Stimulated activated CD4-positive, alpha-beta T cell treated with anti-CD3 and anti-CD28 coated beads, Interleukin-2, amount 100 ng/mL, for 48 hours (primary cell): ENCODE measurements around the gene ELL3.
A peak's percentile ranks its signal among the peaks of the same experiment; 100 is the strongest.
"Not testable (repeated sequence)": the region's sequence is repeated elsewhere in the genome, so short reads cannot be mapped to it uniquely, and the experiment has no call there.

Experiments
- DNase-seq, 2 donors: peaks; one replicate each; pipeline ENCODE4 v3.0.0-alpha.2; 2020

ELL3 gene

DNA sequence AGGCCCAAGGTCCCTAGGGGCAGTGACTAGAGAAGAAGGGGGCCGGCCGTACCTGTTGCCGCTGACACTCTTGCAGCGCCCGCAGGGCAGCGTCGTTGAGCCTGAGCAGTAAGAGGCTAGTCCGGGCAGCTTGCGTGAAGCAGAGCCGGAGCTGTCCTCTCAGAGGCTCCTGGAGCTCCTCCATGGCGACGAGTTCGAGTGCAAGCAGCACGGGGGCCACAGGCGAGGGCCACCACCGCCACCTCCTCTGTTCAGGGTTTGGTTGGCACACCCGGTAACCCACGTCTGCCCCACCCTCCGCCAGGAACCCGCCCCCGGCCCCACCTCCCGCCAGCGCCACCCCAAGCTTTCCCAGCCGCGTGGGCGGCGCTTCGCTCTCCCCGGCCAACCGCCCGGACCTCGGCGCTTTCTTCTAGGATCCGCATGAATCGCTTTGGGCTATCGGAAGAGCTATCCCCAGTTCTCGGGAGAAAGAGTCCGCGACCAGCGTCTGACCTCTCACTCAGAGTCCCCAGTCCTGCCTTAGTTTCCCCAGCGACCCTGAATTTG, at the start of gene ELL3:
ELL3 (minus strand) TSS at position 249 of the 549 bp plus-strand sequence; CDS start at position 184, 65 bp downstream.
- peak; percentile 69 to 73 for DNase-seq

- no peak for DNase-seq
Observed at GRCh38 chr15:43826029-43826507, 49.3 kb upstream of the ELL3 start.

GRCh38 chr15:43825305-43825704, 48.5 kb upstream of the ELL3 start:
- DNase-seq: not testable (repeated sequence)

DNA sequence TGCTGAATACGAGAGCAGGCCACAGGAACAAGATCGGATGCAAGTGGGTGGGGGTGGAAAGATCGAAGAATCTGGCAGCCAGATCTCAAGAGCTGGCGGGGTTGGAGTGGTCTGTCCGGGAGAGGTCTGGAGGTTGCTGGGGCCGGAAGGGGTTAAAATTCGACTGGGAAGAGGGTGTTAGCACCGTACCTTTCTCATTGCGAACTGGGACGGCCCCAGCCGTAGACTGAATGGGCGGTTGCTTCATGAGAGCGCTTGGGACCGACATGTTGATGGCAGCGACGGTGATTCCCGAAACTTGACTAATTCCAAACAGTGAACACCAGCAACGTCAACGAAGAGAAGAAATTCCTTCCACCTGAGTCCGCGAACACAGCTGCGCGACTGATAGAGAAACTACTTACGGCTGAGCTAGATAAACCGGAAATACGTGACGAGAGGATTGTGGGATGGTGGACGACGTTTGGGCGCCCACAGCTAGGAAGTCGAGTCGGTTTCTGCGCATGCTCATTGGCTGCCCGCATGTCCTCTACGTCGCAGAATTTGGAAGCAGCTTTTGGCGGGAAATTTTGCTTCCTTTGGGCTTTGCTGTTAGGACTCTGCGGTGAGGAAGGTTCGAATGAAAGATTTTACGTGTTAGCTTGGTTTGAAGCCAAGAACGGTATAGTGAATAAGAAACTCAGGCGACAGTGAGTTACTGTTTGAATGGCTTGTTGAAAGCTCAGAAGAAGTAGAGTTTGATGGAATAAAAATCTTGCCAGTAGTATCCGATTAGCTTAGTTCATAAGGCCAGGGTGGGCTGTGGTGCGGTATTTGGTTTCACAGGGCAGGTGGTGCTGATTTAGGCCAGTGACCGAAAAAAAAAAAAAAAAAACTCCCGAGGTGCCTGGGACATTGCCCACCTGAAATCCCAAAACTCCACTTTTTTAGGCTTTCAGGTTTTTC, 47.8 kb upstream of the ELL3 start, which contains the start of gene MFAP1:
MFAP1 (minus strand) TSS at position 389 of the 945 bp plus-strand sequence; CDS start at position 268, 121 bp downstream.
- DNase-seq: peak; percentile 86 to 90

DNA sequence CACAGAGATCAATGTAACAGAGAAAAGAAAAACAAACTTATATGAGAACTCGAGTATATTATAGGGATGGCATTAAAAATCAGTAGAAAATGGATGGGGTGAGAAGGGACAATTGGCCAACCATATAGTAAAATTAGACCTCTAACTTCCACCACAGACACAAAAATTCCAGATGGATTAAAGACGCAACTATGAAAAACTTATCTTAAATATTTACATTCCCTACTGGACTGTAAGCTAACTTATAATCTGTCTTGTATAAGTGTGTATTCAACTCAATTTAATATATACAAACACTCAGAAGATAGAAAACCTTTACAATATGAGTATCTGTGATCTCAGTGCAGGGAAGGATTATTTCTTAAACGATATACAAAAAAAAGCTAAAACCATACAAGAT, 44.7 kb upstream of the ELL3 start:
- DNase-seq: no peak

GRCh38 chr15:43815064-43815463, 38.3 kb upstream of the ELL3 start:
- not testable (repeated sequence) for DNase-seq

DNA sequence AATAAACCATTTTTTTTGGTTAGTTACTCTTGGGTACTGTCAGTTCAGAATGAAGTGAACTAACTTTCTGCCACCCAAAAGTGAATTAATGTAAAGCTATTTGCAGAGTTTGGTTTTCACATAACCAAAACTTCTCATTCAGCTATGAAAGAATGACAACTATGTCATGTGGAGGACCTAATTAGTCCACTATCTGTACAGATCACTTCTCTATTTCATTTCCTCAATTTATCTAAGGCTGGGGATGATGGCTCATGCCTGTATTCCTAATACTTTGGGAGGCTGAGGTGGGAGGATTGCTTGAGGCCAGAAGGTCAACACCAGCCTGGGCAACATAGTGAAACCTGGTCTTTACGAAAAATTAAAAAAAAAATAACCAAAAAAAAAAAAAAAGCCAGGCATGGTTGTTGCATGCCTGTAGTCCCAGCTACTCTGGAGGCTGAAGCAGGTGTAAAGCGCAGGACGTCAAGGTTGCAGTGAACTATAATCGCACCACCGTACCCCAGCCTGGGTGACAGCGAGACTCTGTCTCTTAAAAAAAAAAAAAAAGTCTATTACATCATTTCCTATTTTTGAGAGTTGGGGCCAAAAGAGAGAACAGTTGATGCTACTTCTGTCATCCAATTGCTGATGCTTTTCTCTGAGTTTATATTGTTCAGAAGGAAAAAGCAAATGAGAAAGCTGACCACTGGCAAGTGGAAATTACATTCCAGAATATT, 32.4 kb upstream of the ELL3 start:
- no peak for DNase-seq

DNA sequence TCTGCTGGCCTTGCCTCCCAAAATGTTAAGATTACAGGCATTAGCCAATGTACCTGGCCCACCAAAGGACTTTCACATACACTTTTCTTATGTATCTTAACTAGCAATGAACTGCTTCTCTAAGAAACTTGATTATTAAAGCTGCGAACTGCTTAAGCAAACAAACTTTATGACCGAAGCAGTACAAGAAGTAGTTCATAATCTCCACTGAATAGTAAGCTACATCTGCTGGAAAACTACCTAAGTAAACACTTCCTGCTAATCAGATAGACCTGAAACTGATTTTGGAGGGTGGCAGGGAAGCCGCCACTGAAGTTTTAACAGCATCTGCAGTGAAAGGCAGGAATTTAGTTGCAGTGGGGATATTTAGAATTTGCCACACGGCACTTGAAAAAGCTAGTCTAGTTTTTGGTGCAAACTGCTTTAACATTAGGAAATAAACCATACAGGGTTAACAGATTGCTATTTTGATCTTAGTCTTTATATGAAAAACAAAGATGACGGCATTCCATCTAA, 31.7 kb upstream of the ELL3 start:
- DNase-seq: no peak

GRCh38 chr15:43802676-43803075, 25.9 kb upstream of the ELL3 start:
- DNase-seq: not testable (repeated sequence)

GRCh38 chr15:43800286-43801141, 23.7 kb upstream of the ELL3 start, which contains the start of gene HYPK:
Gene HYPK, plus strand, starts transcription at chr15:43800599. Its CDS starts 24 bp downstream, at chr15:43800623.
- peak; percentile 86 to 87 for DNase-seq

DNA sequence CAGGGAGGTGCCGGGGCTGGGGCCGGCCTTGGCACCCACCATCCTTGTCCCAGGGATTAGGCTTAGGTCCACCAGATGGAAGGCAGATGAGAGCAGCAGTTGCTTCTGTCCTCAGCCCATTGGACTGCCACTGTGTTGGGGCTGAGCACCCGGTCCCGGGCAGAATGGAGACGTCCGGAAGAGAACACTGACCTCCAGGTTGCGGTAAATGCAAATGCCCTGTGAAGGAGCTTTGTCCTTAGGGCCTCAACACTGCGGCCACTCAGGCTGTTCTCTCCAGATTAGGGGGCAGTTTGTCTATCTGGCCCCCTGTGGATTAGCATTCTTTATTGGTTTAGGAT, 23.1 kb upstream of the ELL3 start, which contains the start of gene SERINC4:
SERINC4 (minus strand) TSS at position 276 of the 341 bp plus-strand sequence; CDS start at position 42, 234 bp downstream.
- DNase-seq: no peak

- no peak for DNase-seq
Observed at GRCh38 chr15:43799209-43799944, 22.6 kb upstream of the ELL3 start.

- DNase-seq: no peak
Observed at GRCh38 chr15:43796566-43796965, 19.8 kb upstream of the ELL3 start.

DNA sequence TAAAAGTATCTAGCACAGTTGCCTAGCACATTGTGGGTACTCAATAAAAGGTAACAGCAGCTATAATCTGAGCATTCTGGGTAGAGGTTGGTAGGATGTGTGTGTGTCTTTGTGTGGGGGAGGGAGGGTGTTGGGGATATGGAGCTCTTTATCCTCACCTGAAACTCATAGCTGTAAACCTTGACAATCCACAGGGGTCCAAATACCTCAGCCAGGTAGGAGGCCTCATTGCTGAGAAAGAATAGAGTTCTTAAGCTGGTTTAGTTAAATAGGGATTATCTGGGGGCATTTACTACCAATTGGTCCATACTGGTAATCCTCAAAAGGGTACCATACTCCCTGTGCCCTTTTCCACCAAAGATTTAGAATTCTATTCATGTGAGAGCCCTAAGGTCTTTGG, 19.2 kb upstream of the ELL3 start:
- no peak for DNase-seq

GRCh38 chr15:43795197-43795596, 18.4 kb upstream of the ELL3 start:
- DNase-seq: no peak

GRCh38 chr15:43794269-43795037, 17.7 kb upstream of the ELL3 start:
- no peak for DNase-seq

DNA sequence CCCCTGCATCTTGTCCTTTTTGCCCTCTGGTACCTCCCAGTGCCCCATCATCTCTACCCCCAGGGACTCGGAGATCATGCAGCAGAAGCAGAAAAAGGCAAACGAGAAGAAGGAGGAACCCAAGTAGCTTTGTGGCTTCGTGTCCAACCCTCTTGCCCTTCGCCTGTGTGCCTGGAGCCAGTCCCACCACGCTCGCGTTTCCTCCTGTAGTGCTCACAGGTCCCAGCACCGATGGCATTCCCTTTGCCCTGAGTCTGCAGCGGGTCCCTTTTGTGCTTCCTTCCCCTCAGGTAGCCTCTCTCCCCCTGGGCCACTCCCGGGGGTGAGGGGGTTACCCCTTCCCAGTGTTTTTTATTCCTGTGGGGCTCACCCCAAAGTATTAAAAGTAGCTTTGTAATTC, 16.9 kb upstream of the ELL3 start:
- DNase-seq: no peak

DNA sequence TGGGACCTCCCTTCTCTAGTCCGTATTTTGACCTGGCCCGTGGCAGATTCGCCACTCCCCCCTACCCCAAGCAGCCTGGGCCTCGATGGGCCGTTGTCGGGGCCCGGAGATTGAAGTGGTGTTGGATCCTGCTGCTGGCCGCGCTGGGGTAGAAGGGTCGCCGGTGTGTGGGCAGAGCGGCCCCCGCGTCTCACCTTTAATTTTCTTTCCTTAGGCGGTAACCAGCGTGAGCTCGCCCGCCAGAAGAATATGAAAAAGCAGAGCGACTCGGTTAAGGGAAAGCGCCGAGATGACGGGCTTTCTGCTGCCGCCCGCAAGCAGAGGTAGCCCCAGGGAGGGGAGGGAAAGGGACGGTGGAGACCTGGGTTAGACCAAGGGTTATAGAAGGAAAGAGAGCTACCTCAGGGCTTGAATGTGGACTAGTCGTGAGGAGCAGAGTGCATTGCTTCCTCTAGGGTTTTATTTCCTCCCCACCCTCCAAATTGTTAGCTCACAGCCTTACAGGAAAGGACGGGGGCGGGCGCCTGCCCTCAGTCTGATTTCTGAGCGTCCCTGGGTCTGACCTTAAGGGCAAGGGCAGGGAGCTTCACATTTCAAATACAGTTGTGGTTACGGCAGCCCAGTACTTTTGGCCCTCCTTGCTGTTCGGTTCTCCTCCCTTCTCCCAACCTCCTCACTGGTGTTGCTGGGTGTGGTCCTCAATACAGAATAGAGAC, 16.2 kb upstream of the ELL3 start:
- peak in 1 of 2 donors; percentile 19 for DNase-seq

- peak; percentile 99 to 100 for DNase-seq
Observed at GRCh38 chr15:43791993-43792760, 15.4 kb upstream of the ELL3 start, which contains the start of gene SERF2. Gene SERF2, plus strand, starts transcription at chr15:43792320. Its CDS starts 57 bp downstream, at chr15:43792377.
